ENCODE measurements around the gene UBR1.
"Not testable (repeated sequence)": the region's sequence is repeated elsewhere in the genome, so short reads cannot be mapped to it uniquely, and the experiment has no call there.

UBR1 gene

DNA sequence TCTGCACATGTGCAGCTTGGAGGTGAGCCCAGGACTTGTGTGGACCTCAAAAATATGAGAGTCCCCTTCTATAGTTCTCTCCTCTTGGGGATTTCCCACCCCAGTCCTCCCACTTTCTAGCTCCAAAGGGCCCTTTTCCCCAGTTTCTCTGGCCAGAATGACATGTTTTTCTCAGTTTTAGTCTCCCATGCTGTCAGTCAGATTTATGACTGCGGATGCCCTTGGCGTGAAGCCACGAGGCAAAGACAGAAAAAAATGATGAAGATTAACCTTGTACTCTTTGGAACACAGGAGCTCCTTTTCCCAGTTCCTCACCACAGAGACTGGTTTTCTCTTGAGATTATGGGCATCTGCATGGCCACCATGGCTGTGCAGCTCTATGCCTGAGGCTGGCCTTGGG is 113.2 kb downstream of the UBR1 start:
- H3K4me3 ChIP-seq (ENCODE audit: low read depth, low read length): no peak overlapping the region
- no peak for DNase-seq (ENCODE audit: low read depth, low spot score)
- in situ Hi-C loops (cut with HindIII; ENCODE audit: low sequenced_read_pairs): no loop called here
- TF ChIP-seq, protein P1, sequence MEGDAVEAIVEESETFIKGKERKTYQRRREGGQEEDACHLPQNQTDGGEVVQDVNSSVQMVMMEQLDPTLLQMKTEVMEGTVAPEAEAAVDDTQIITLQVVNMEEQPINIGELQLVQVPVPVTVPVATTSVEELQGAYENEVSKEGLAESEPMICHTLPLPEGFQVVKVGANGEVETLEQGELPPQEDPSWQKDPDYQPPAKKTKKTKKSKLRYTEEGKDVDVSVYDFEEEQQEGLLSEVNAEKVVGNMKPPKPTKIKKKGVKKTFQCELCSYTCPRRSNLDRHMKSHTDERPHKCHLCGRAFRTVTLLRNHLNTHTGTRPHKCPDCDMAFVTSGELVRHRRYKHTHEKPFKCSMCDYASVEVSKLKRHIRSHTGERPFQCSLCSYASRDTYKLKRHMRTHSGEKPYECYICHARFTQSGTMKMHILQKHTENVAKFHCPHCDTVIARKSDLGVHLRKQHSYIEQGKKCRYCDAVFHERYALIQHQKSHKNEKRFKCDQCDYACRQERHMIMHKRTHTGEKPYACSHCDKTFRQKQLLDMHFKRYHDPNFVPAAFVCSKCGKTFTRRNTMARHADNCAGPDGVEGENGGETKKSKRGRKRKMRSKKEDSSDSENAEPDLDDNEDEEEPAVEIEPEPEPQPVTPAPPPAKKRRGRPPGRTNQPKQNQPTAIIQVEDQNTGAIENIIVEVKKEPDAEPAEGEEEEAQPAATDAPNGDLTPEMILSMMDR (IDR thresholded peaks at IDR 0.05; ENCODE audit: low read depth, low read length): no peak

DNA sequence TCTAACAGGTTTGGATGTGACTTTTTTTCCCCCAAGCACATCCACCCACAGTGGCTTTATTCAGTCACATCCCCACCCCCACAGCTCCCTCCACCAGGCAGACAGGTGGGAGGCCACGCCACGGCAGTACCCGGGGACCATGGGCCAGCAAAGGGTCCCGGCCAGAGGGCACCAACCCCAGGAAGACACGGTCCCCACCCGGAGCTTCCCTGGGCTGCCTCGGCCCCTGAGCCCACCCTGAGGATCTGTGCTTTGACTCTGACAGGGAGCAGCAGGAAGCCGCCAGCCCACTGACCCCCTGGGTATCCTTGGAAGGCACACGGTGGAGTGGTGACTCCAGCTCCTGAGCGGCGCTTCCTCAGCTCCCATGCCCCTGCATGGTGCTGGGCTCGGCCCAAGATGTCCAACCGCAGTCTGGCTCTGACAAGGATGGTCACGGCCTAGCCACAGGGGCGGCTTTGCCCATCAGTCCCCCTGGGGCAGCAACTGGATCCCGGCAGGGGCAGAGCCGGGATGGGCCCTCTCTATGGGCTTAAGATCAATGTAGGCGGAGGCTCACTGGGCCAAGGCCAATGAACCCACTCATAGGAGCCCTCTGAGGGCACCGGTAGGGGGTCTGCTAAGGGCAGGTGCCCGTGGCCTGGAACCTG is 119.0 kb downstream of the UBR1 start:
- H3K4me3 ChIP-seq (ENCODE audit: low read depth, low read length): no peak overlapping the region
- TF ChIP-seq, protein P1 (IDR thresholded peaks at IDR 0.05; ENCODE audit: low read depth, low read length): no peak
- in situ Hi-C loops (cut with HindIII; ENCODE audit: low sequenced_read_pairs): no loop called here
- DNase-seq (ENCODE audit: low read depth, low spot score): no peak

DNA sequence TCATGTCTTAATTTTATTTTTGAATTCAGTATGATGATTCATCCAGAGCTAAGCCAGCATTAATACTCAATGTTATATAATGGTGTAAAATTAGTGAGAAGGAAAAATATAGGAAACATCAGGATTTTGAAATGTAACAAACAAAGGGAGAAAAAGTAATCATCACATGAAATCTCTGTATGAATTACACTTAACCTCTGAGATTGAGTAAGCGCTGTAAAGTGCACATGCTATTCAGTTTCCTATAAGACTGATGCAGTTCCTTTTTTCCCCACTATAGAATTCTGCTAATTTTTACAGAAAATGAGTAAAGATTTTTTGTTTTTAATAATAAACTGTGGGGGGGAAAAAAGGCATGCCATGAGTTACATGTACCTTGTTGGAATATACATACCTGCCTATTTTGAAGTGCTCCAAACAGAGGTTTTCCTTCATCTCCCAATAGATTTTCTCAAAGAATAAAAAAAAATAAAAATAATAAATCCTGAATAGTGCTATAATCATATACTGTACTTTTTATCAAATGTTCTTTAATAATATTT is 121.3 kb downstream of the UBR1 start:
- DNase-seq (ENCODE audit: low read depth, low spot score): no peak
- no peak overlapping the region for H3K4me3 ChIP-seq (ENCODE audit: low read depth, low read length)
- TF ChIP-seq, protein P1 (IDR thresholded peaks at IDR 0.05; ENCODE audit: low read depth, low read length): no peak
- in situ Hi-C loops (cut with HindIII; ENCODE audit: low sequenced_read_pairs): no loop called here

DNA sequence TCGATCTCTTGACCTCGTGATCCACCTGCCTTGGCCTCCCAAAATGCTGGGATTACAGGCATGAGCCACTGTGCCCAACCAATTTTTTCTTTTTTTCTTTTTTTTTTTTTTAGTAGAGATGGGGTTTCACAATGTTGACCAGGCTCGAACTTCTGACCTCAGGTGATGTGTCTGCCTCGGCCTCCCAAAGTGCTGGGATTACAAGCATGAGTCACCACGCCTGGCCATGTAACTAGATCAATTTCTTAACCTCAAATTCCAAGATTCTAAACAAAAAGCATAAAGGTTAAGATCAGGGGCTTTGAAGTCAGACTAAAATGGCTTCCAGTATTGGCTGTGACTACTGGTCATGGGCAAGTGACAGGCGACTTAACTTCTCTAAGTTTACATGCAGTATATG is 126.7 kb downstream of the UBR1 start:
- DNase-seq (ENCODE audit: low read depth, low spot score); in situ Hi-C loops (cut with HindIII; ENCODE audit: low sequenced_read_pairs); H3K4me3 ChIP-seq (ENCODE audit: low read depth, low read length): not testable (repeated sequence)

DNA sequence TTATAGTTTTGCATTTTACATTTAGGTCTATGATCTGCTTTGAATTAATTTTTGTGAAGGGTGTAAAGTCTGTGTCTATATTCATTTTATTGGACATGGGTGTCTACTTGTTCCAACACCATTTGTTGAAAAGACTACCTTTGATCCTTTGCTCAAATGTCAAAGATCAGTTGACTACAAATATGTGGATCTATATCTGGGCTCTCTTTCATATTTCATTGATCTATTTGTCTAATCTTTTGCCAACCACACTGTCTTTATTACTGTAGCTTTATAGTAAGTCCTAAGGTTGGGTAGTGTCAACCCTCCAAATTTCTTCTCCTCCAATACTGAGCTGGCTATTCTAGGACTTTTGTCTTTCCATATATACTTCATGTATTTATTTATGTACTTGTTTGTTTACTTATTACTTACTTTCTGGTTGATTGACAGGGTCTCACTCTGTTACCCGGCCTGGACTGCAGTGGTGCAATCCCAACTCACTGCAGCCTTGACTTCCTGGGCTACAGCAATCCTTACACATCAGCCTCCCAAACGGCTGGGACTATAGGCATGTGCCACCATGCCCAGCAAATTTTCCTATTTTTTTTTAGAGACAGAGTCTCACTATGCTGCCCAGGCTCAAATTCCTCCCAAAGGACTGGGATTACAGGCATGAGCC is 131.5 kb downstream of the UBR1 start:
- TF ChIP-seq, protein P1 (IDR thresholded peaks at IDR 0.05; ENCODE audit: low read depth, low read length): no peak
- in situ Hi-C loops (cut with HindIII; ENCODE audit: low sequenced_read_pairs): no loop called here
- no peak overlapping the region for H3K4me3 ChIP-seq (ENCODE audit: low read depth, low read length)
- DNase-seq (ENCODE audit: low read depth, low spot score): no peak

DNA sequence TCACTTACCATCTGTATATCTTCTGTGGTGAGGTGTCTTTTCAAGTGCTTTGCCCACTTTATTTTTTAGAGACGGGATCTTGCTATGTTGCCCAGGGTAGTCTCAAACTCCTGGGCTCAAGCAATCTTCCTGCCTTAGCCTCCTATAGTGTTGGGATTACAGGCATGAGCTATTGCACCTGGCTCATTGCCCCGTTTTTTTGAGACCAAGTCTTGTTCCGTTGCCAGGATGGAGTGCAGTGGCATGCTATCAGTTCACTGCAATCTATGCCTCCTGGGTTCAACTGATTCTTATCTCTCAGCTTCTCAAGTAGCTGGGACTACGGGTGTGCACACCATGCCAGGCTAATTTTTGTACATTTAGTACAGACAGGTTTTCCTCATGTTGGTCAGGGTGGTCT is 132.7 kb downstream of the UBR1 start:
- TF ChIP-seq, protein P1 (IDR thresholded peaks at IDR 0.05; ENCODE audit: low read depth, low read length): no peak
- in situ Hi-C loops (cut with HindIII; ENCODE audit: low sequenced_read_pairs): no loop called here
- no peak for DNase-seq (ENCODE audit: low read depth, low spot score)
- no peak overlapping the region for H3K4me3 ChIP-seq (ENCODE audit: low read depth, low read length)

DNA sequence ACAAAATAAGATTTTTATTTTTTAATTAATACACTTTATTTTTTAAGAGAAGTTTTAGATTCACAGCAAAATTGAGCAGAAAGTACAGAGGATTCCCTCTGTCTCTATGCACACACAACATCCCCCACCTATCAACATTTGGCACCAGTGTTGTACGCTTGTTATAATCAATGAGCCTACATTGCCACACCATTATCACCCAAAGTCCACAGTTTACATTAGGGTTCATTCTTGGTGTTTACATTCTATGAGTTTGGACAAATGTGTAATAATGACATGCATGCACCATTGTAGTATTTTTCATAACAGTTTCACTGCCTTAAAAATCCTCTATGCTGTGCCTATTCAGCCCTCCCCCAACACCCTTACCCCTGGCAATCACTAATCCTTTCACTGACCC is 134.0 kb downstream of the UBR1 start:
- in situ Hi-C loops (cut with HindIII; ENCODE audit: low sequenced_read_pairs): no loop called here
- no peak for DNase-seq (ENCODE audit: low read depth, low spot score)
- TF ChIP-seq, protein P1 (IDR thresholded peaks at IDR 0.05; ENCODE audit: low read depth, low read length): no peak
- H3K4me3 ChIP-seq (ENCODE audit: low read depth, low read length): no peak overlapping the region
